Measurements from ENCODE around the gene CPN1. TPM values are rescaled to one million over a fixed set of nuclear protein-coding genes. Genes with fewer than 3 reads are reported as not detected.

The CPN1 gene
- total RNA-seq, 1 experiment from 2014 or later: not detected

DNA sequence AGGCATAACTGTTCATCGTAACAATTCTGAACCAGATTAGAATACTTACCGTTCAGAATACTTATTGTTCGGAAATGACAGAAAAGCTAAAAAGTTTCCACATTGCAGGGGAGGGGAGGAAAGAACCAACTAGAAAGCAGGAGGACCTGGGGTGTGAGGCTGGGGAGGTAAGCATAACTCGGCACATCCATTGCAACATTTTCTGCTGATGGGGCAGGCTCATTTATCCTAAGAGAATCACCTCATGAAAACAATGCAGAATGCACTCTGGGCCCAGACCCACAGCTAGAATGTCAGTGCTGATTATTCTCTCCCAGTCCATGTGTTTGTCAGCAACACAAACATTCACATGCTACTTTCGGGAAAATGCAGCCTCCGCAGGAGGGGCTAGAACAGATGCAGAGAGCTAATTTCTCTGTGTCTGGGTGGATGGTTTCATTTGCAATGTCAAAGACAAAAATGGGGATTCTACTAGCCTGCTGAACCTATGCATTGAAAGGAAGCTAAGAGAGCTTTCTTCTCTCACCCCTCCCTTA lies 81.5 kb downstream of the CPN1 start:
- intact Hi-C loops (cut with micrococcal nuclease): loop anchor here (10.0 kb wide), 1 partner anchor 185 kb away; the partner anchor contains the start of gene ERLIN1
- BruUV-seq (replicated peaks): no TSS peak
- TF ChIP-seq, protein P1, sequence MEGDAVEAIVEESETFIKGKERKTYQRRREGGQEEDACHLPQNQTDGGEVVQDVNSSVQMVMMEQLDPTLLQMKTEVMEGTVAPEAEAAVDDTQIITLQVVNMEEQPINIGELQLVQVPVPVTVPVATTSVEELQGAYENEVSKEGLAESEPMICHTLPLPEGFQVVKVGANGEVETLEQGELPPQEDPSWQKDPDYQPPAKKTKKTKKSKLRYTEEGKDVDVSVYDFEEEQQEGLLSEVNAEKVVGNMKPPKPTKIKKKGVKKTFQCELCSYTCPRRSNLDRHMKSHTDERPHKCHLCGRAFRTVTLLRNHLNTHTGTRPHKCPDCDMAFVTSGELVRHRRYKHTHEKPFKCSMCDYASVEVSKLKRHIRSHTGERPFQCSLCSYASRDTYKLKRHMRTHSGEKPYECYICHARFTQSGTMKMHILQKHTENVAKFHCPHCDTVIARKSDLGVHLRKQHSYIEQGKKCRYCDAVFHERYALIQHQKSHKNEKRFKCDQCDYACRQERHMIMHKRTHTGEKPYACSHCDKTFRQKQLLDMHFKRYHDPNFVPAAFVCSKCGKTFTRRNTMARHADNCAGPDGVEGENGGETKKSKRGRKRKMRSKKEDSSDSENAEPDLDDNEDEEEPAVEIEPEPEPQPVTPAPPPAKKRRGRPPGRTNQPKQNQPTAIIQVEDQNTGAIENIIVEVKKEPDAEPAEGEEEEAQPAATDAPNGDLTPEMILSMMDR (IDR thresholded peaks at IDR 0.05; ENCODE audit: unreplicated experiment): no peak
- Mint-ChIP-seq H3K4me3 (ENCODE audit: unreplicated experiment) (no peak overlapping the region), H3K27me3 (ENCODE audit: insufficient read depth, unreplicated experiment) (no peaks in the 10 kb centered on the region), H3K4me1 (ENCODE audit: insufficient read depth, unreplicated experiment) (peaks cover 33% of the 10 kb centered on the region), H3K9me3 (ENCODE audit: unreplicated experiment) (no peaks in the 10 kb centered on the region), H3K36me3 (ENCODE audit: insufficient read depth, unreplicated experiment) (peaks cover 30% of the 10 kb centered on the region), H3K27ac (ENCODE audit: low read depth, unreplicated experiment) (no peak overlapping the region)
- ChIA-PET CTCF (interaction anchor here (0.6 to 2.4 kb wide), 3 partner anchors 46 to 154 kb away, joined by 3 to 14 read pairs (median 5); no protein-coding TSS in a partner anchor), POLR2A (interaction anchor here (0.6 to 23.3 kb wide), 2 partner anchors 19 to 51 kb away, joined by 4 to 547 read pairs; no protein-coding TSS in a partner anchor)
- no peak for DNase-seq (ENCODE audit: unreplicated experiment)

DNA sequence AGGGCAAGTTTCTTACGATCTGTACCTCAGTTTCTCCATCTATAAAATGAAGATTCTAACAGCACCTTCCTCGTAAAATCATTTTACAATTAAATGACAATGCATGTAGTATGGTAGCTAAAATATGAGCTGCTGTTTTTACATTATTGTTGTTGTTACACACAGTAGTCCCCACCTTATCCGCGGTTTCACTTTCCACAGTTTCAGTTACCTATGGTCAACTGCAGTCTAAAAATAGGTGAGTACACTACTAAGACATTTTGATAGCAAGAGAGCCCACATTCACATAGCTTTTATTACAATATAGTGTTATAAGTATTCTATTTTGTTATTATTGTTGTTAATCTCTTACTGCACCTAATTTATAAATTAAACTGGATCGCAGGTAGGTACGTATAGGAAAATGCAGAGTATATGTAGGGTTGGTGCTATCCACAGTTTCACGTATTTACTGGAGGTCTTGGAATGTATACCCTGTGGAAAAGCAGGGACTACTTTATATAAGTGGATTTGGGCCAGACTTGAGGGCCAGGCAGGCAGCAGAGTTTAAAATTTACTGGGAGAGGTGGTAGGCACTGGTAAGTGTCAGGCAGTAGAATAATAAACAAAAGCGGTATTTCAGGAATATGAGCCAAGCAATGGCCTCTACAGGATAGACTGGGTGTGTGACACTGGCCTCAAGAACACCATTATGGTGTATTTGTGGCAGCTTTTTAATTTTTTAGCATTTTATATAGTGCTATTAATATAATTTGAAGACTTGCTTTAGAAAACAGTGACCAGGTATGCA lies 82.2 kb downstream of the CPN1 start:
- Mint-ChIP-seq H3K4me3 (ENCODE audit: unreplicated experiment) (no peak overlapping the region), H3K9me3 (ENCODE audit: unreplicated experiment) (no peaks in the 10 kb centered on the region), H3K36me3 (ENCODE audit: insufficient read depth, unreplicated experiment) (peaks cover 34% of the 10 kb centered on the region), H3K27ac (ENCODE audit: low read depth, unreplicated experiment) (no peak overlapping the region), H3K4me1 (ENCODE audit: insufficient read depth, unreplicated experiment) (peaks cover 30% of the 10 kb centered on the region), H3K27me3 (ENCODE audit: insufficient read depth, unreplicated experiment) (no peaks in the 10 kb centered on the region)
- intact Hi-C loops (cut with micrococcal nuclease): loop anchor here (10.0 kb wide), 1 partner anchor 185 kb away; the partner anchor contains the start of gene ERLIN1
- BruUV-seq (replicated peaks): no TSS peak
- POLR2A ChIA-PET: interaction anchor here (0.6 to 23.3 kb wide), 2 partner anchors 18 to 50 kb away, joined by 4 to 547 read pairs; no protein-coding TSS in a partner anchor
- DNase-seq (ENCODE audit: unreplicated experiment): no peak
- CTCF ChIA-PET: interaction anchor here (0.6 to 2.4 kb wide), 5 partner anchors 13 to 154 kb away, joined by 3 to 14 read pairs (median 4); no protein-coding TSS in a partner anchor
- TF ChIP-seq, protein P1 (IDR thresholded peaks at IDR 0.05; ENCODE audit: unreplicated experiment): no peak

DNA sequence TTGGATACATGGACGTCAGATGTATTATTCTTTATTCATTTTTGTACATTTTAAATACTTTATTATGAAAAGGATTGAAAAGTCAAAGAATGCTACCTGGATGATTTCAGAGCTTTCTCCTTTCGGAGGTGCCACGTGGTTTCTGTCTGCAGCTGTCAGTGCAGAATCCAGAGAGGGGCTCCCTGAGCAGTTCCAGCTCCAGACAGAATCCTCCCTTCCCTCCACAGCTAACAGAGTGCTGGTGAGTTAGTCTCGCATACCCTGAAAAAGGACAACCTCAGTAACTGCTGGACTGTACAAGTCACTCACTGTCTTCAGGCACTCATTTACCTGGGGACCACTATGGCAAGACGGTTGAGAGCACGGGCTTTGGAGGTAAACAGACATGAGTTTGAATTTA lies 82.8 kb downstream of the CPN1 start:
- CTCF ChIA-PET: interaction anchor here (0.8 to 2.4 kb wide), 2 partner anchors 33 to 47 kb away, joined by 4 to 14 read pairs; no protein-coding TSS in a partner anchor
- intact Hi-C loops (cut with micrococcal nuclease): no loop called here
- Mint-ChIP-seq H3K27me3 (ENCODE audit: insufficient read depth, unreplicated experiment) (no peaks in the 10 kb centered on the region), H3K4me3 (ENCODE audit: unreplicated experiment) (no peak overlapping the region), H3K27ac (ENCODE audit: low read depth, unreplicated experiment) (no peak overlapping the region), H3K4me1 (ENCODE audit: insufficient read depth, unreplicated experiment) (peaks cover 36% of the 10 kb centered on the region), H3K36me3 (ENCODE audit: insufficient read depth, unreplicated experiment) (peaks cover 34% of the 10 kb centered on the region), H3K9me3 (ENCODE audit: unreplicated experiment) (no peaks in the 10 kb centered on the region)
- no TSS peak for BruUV-seq (replicated peaks)
- TF ChIP-seq, protein P1 (IDR thresholded peaks at IDR 0.05; ENCODE audit: unreplicated experiment): no peak
- DNase-seq (ENCODE audit: unreplicated experiment): no peak
- POLR2A ChIA-PET: interaction anchor here (23.3 kb wide), 1 partner anchor 17 kb away, joined by 547 read pairs; no protein-coding TSS in a partner anchor
